Measurements from ENCODE around the gene SERINC3.

Gene SERINC3

GRCh38 chr20:44504402-44505307 is 17.2 kb downstream of the SERINC3 start:
- Histone ChIP-seq H3K4me3 (ENCODE audit: low read depth, low read length) (no peak overlapping the region), H3K27me3 (ENCODE audit: control insufficient read depth, insufficient read depth, low read length) (no peaks in the 10 kb centered on the region), H3K36me3 (ENCODE audit: control insufficient read depth, insufficient read depth, low read length) (peaks cover 18% of the 10 kb centered on the region), H3K4me1 (ENCODE audit: control insufficient read depth, insufficient read depth, low read length) (no peaks in the 10 kb centered on the region), H3K9ac (ENCODE audit: low read depth, low read length) (no peak overlapping the region), H3K9me3 (ENCODE audit: control insufficient read depth, insufficient read depth, low read length) (no peaks in the 10 kb centered on the region)

- Histone ChIP-seq H3K9me3 (ENCODE audit: control insufficient read depth, insufficient read depth, low read length) (no peaks in the 10 kb centered on the region), H3K27me3 (ENCODE audit: control insufficient read depth, insufficient read depth, low read length) (no peaks in the 10 kb centered on the region), H3K4me3 (ENCODE audit: low read depth, low read length) (no peak overlapping the region), H3K9ac (ENCODE audit: low read depth, low read length) (no peak overlapping the region), H3K4me1 (ENCODE audit: control insufficient read depth, insufficient read depth, low read length) (no peaks in the 10 kb centered on the region), H3K36me3 (ENCODE audit: control insufficient read depth, insufficient read depth, low read length) (peaks cover 18% of the 10 kb centered on the region)
Measured at GRCh38 chr20:44502968-44503367, 18.9 kb downstream of the SERINC3 start.

GRCh38 chr20:44501448-44501847 is 20.4 kb downstream of the SERINC3 start:
- Histone ChIP-seq H3K27me3 (ENCODE audit: control insufficient read depth, insufficient read depth, low read length) (no peaks in the 10 kb centered on the region), H3K36me3 (ENCODE audit: control insufficient read depth, insufficient read depth, low read length) (peaks cover 18% of the 10 kb centered on the region), H3K4me1 (ENCODE audit: control insufficient read depth, insufficient read depth, low read length) (no peaks in the 10 kb centered on the region), H3K4me3 (ENCODE audit: low read depth, low read length) (no peak overlapping the region), H3K9me3 (ENCODE audit: control insufficient read depth, insufficient read depth, low read length) (no peaks in the 10 kb centered on the region), H3K9ac (ENCODE audit: low read depth, low read length) (no peak overlapping the region)

GRCh38 chr20:44500221-44500620 is 21.6 kb downstream of the SERINC3 start:
- Histone ChIP-seq H3K27me3 (ENCODE audit: control insufficient read depth, insufficient read depth, low read length) (no peaks in the 10 kb centered on the region), H3K4me3 (ENCODE audit: low read depth, low read length) (no peak overlapping the region), H3K9me3 (ENCODE audit: control insufficient read depth, insufficient read depth, low read length) (no peaks in the 10 kb centered on the region), H3K36me3 (ENCODE audit: control insufficient read depth, insufficient read depth, low read length) (peaks cover 18% of the 10 kb centered on the region), H3K4me1 (ENCODE audit: control insufficient read depth, insufficient read depth, low read length) (no peaks in the 10 kb centered on the region), H3K9ac (ENCODE audit: low read depth, low read length) (no peak overlapping the region)

- H3K9me3 ChIP-seq (ENCODE audit: control insufficient read depth, insufficient read depth, low read length) = no peaks in the 10 kb centered on the region
- H3K9ac ChIP-seq (ENCODE audit: low read depth, low read length) = no peak overlapping the region
- no peaks in the 10 kb centered on the region for H3K27me3 ChIP-seq (ENCODE audit: control insufficient read depth, insufficient read depth, low read length)
- no peak overlapping the region for H3K4me3 ChIP-seq (ENCODE audit: low read depth, low read length)
- peaks cover 18% of the 10 kb centered on the region for H3K36me3 ChIP-seq (ENCODE audit: control insufficient read depth, insufficient read depth, low read length)
- no peaks in the 10 kb centered on the region for H3K4me1 ChIP-seq (ENCODE audit: control insufficient read depth, insufficient read depth, low read length)
Measured at GRCh38 chr20:44497761-44498160, 24.1 kb downstream of the SERINC3 start.

GRCh38 chr20:44496976-44497375 is 24.9 kb downstream of the SERINC3 start:
- Histone ChIP-seq H3K27me3 (ENCODE audit: control insufficient read depth, insufficient read depth, low read length) (no peaks in the 10 kb centered on the region), H3K9ac (ENCODE audit: low read depth, low read length) (no peak overlapping the region), H3K36me3 (ENCODE audit: control insufficient read depth, insufficient read depth, low read length) (peaks cover 17% of the 10 kb centered on the region), H3K4me1 (ENCODE audit: control insufficient read depth, insufficient read depth, low read length) (no peaks in the 10 kb centered on the region), H3K9me3 (ENCODE audit: control insufficient read depth, insufficient read depth, low read length) (no peaks in the 10 kb centered on the region), H3K4me3 (ENCODE audit: low read depth, low read length) (no peak overlapping the region)

- no peaks in the 10 kb centered on the region for H3K27me3 ChIP-seq (ENCODE audit: control insufficient read depth, insufficient read depth, low read length)
- no peaks in the 10 kb centered on the region for H3K4me1 ChIP-seq (ENCODE audit: control insufficient read depth, insufficient read depth, low read length)
- H3K9me3 ChIP-seq (ENCODE audit: control insufficient read depth, insufficient read depth, low read length) = no peaks in the 10 kb centered on the region
- H3K4me3 ChIP-seq (ENCODE audit: low read depth, low read length) = no peak overlapping the region
- H3K9ac ChIP-seq (ENCODE audit: low read depth, low read length) = no peak overlapping the region
- H3K36me3 ChIP-seq (ENCODE audit: control insufficient read depth, insufficient read depth, low read length) = peaks cover 13% of the 10 kb centered on the region
Measured at GRCh38 chr20:44495802-44496481, 25.9 kb downstream of the SERINC3 start.

- no peaks in the 10 kb centered on the region for H3K4me1 ChIP-seq (ENCODE audit: control insufficient read depth, insufficient read depth, low read length)
Measured at GRCh38 chr20:44495257-44495656, 26.6 kb downstream of the SERINC3 start.

GRCh38 chr20:44494681-44495080 is 27.2 kb downstream of the SERINC3 start:
- H3K27me3 ChIP-seq (ENCODE audit: control insufficient read depth, insufficient read depth, low read length) = no peaks in the 10 kb centered on the region
- H3K9me3 ChIP-seq (ENCODE audit: control insufficient read depth, insufficient read depth, low read length) = no peaks in the 10 kb centered on the region
- H3K36me3 ChIP-seq (ENCODE audit: control insufficient read depth, insufficient read depth, low read length) = peaks cover 5% of the 10 kb centered on the region
- H3K9ac ChIP-seq (ENCODE audit: low read depth, low read length) = no peak overlapping the region
- H3K4me3 ChIP-seq (ENCODE audit: low read depth, low read length) = no peak overlapping the region
- no peaks in the 10 kb centered on the region for H3K4me1 ChIP-seq (ENCODE audit: control insufficient read depth, insufficient read depth, low read length)

More at GRCh38 chr20:44495257-44495656, 26.6 kb downstream of the SERINC3 start:
- H3K9ac ChIP-seq (ENCODE audit: low read depth, low read length) = no peak overlapping the region
- H3K36me3 ChIP-seq (ENCODE audit: control insufficient read depth, insufficient read depth, low read length) = peaks cover 9% of the 10 kb centered on the region
- no peaks in the 10 kb centered on the region for H3K27me3 ChIP-seq (ENCODE audit: control insufficient read depth, insufficient read depth, low read length)
- H3K4me3 ChIP-seq (ENCODE audit: low read depth, low read length) = no peak overlapping the region
- no peaks in the 10 kb centered on the region for H3K9me3 ChIP-seq (ENCODE audit: control insufficient read depth, insufficient read depth, low read length)

GRCh38 chr20:44494266-44494665 is 27.6 kb downstream of the SERINC3 start:
- H3K9me3 ChIP-seq (ENCODE audit: control insufficient read depth, insufficient read depth, low read length) = no peaks in the 10 kb centered on the region
- peaks cover 8% of the 10 kb centered on the region for H3K36me3 ChIP-seq (ENCODE audit: control insufficient read depth, insufficient read depth, low read length)
- H3K4me1 ChIP-seq (ENCODE audit: control insufficient read depth, insufficient read depth, low read length) = no peaks in the 10 kb centered on the region
- no peaks in the 10 kb centered on the region for H3K27me3 ChIP-seq (ENCODE audit: control insufficient read depth, insufficient read depth, low read length)
- no peak overlapping the region for H3K4me3 ChIP-seq (ENCODE audit: low read depth, low read length)
- no peak overlapping the region for H3K9ac ChIP-seq (ENCODE audit: low read depth, low read length)

- no peak overlapping the region for H3K9ac ChIP-seq (ENCODE audit: low read depth, low read length)
- no peaks in the 10 kb centered on the region for H3K27me3 ChIP-seq (ENCODE audit: control insufficient read depth, insufficient read depth, low read length)
- peaks cover 14% of the 10 kb centered on the region for H3K36me3 ChIP-seq (ENCODE audit: control insufficient read depth, insufficient read depth, low read length)
- no peak overlapping the region for H3K4me3 ChIP-seq (ENCODE audit: low read depth, low read length)
- no peaks in the 10 kb centered on the region for H3K4me1 ChIP-seq (ENCODE audit: control insufficient read depth, insufficient read depth, low read length)
- H3K9me3 ChIP-seq (ENCODE audit: control insufficient read depth, insufficient read depth, low read length) = no peaks in the 10 kb centered on the region
Measured at GRCh38 chr20:44491635-44492395, 30.1 kb downstream of the SERINC3 start.

All from iPS-15b (cell line).